OCI-LY7 (cell line): ENCODE data around the gene BPIFB2.

Source experiments
- CTCF ChIP-seq: fragments of 200-600 bp; sonication (generic); conservative IDR thresholded peaks from 2 replicates; pipeline ENCODE4 v1.5.1; 2014; ENCODE audit warnings: mild to moderate bottlenecking, antibody characterized with exemption, low read length, moderate library complexity, mixed read lengths
- EZH2phosphoT487 ChIP-seq: fragments of 200-600 bp; sonication (generic); IDR thresholded peaks from 2 replicates; pipeline ENCODE4 v1.6.1; 2018; ENCODE audit warnings: low read depth, borderline replicate concordance, mild to moderate bottlenecking, mixed run types, antibody characterized with exemption, low read length, moderate library complexity, mixed read lengths

- TF ChIP-seq CTCF (no peak), EZH2phosphoT487 (no peak)
Observed at GRCh38 chr20:32959351-32960221, 47.9 kb upstream of the BPIFB2 start.
